MV-4-11 (cell line): ENCODE results near the gene TSPYL4.

Experiments
- DNase-seq: peaks from one replicate; lab custom pipeline; 2025; lab: John Stamatoyannopoulos, UW

The TSPYL4 gene

DNA sequence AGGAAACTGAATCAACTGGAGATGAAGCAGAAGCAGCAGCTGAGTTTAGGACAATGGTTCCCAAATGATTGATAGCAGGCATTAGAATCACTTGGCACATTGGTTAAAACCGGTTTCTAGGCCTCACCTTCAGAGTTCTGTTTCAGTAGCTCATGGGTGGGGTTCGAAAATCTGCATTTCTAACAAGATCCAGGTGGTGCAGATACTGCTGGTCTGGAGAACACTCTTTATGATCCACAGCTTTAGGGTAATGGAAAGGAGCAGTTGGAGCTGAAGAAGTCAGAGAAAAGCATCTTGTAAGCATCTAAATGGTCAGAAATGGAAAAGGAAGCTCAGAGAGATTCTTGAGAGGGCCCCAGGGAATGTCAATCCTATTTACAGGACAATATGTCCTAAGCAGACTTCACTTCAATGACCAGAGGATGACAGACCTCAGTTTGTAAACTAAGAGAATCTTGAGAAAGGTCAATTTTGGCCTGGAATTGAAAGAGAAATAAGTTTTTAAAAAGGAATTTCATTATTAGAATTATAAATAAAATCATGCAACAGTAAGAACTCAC lies 17.4 kb upstream of the TSPYL4 start:
- DNase-seq = no peak

GRCh38 chr6:116268589-116269293 lies 14.9 kb upstream of the TSPYL4 start:
- DNase-seq = peak; percentile 79

DNA sequence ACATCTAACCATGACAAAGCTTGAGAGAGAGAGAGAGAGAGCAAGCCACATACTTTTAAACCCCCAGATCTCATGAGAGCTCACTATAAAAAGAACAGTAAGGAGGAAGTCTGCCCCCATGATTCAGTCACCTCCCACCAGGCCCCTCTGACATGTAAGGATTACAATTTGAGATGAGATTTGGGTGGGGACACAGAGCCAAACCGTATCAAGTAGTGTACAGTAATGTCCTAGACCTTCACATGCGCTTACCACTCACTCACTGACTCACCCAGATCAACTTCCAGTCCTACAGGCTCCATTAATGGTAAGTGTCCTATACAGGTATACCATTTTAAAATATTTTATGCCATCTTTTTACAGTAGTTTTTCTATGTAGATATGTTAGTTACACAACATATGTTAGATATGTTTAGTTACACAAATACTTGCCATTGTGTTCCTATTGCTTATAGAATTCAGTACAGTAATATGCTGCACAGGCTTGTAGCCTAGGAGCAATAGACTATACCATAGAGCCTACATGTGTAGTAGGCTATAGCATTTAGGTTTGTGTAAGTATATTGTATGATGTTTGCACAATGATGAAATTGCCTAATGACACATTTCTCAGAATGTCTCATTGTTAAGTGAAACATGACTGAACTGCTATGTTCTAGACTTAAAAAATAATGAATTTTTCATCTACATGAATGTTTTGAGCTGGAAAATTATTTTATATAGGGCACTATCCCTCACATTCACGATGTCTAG lies 14.1 kb upstream of the TSPYL4 start:
- peak; percentile 12 for DNase-seq

- DNase-seq = no peak
These were observed 12.9 kb upstream of the TSPYL4 start for GRCh38 chr6:116266803-116267202.

- DNase-seq = no peak
These were observed 11.4 kb upstream of the TSPYL4 start for GRCh38 chr6:116265041-116265829.

GRCh38 chr6:116263353-116263752 lies 9.5 kb upstream of the TSPYL4 start:
- DNase-seq = no peak

GRCh38 chr6:116258520-116258919 lies 4.6 kb upstream of the TSPYL4 start:
- DNase-seq = no peak

- no peak for DNase-seq
These were observed 2.8 kb upstream of the TSPYL4 start for GRCh38 chr6:116256694-116257093.

- DNase-seq = no peak
These were observed 1.4 kb upstream of the TSPYL4 start for GRCh38 chr6:116255246-116255800.

GRCh38 chr6:116254297-116255056 lies 602 bp upstream of the TSPYL4 start:
- DNase-seq = no peak

DNA sequence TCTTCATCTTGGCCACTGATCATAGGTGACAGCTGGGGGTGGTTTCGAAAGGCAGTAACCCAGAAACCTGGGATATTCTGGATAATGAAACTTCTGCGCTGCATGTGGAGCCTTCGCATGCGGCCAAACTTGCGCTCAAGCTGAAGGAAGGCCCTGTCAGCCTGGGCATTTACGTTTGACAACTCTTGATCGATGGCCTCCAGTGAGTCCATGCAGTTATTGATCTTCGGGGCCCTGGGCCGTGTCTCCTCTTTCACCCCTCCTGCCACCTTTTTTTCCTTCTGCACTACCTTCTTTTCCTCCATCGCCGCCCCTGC lies 729 bp downstream of the TSPYL4 start:
- no peak for DNase-seq

GRCh38 chr6:116251568-116252384 lies 2.1 kb downstream of the TSPYL4 start:
- no peak for DNase-seq

DNA sequence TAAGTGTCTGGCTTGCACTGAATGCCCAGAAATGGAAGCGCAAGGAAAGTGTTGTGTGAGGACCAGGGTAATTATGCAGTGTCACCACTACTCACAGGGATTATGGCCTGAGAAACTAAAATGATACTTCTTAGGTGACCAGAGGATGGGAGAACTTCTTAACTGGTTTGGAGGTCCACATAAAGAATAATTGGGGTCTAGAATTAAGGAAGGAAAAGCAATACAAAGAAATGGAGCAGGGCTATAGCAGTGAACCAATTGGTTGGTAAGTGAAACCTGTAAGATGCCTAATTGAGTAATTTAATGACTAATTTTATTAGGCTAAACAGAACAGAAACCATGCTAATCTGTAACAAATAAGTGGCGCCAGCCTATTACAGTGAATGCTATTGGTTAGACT lies 5.3 kb downstream of the TSPYL4 start:
- DNase-seq = no peak

DNA sequence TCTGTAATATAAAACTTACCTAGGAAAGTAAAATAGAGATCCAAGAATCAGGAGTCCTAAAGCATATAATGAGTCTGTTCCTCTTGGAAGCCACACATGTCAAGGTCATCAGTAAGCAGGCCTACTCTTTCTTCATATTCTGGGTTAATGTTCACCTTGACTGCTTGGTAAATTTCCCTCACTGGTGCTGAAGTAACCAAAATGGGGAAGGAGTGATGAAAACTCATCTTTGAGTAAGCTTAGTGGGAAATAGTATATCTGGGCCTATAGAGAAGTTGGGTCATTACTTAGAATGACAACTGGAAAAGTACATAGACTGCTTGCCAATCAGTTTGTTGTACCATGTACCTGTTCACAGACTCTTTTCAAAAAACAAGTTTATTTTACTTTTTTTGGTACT lies 6.6 kb downstream of the TSPYL4 start:
- DNase-seq = peak; percentile 1

GRCh38 chr6:116246089-116246488 lies 7.8 kb downstream of the TSPYL4 start:
- no peak for DNase-seq

DNA sequence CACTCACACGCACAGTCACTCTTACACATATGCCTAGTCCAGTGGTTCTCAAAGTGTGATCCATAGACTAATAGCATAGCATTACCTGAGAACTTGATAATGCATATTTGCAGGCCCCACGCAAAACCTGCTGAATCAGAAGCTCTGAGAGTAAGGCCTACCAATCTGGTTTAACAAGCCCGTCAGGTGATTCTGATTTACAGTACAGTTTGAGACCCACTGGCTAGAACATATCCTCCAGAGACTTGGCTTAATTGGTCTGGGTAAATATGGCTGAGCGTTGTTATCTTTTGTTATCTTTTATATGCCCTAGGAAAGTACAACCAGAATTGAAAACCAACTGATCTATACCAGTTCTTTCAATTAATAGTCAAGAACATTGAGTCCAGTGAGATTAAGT lies 9.6 kb downstream of the TSPYL4 start:
- DNase-seq = no peak

DNA sequence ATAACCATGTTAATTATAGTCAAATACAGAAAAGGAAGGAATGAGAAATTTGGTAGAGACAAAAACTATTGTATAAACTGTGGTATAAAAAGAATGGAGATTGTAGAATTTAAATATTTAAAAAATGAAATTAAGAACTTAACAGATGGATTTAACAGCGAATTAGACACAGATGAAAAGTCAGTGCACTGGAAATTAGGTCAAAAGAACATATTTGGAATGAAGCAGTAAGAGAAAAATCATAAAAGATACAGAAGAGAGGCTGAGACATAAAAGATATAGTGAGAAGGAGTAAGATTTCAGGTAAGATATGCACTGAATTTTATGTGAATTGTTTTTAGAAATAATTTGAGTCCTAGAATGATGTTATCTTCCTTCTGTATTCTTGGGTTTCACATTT lies 14.0 kb downstream of the TSPYL4 start:
- DNase-seq = no peak

DNA sequence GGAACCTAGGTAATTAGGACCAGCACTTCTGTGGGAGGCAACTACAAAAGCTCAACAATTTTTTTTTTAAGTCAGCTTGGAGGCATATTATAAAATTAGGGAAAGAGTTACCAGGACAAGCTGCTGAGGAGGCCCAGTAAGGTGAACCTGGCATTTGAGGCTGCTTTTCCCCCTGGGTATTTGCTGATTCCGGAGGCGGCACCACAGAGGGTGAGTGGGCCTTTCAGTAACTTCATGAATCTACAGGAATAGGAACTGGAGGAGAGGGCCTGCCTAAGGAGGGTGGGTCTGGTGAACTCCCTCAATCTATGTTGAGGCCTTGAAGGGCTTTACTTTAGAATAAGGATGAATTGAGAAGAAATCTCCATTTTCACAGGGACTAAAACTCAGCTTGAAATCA lies 14.6 kb downstream of the TSPYL4 start:
- no peak for DNase-seq

GRCh38 chr6:116238083-116238482 lies 15.8 kb downstream of the TSPYL4 start:
- no peak for DNase-seq

DNA sequence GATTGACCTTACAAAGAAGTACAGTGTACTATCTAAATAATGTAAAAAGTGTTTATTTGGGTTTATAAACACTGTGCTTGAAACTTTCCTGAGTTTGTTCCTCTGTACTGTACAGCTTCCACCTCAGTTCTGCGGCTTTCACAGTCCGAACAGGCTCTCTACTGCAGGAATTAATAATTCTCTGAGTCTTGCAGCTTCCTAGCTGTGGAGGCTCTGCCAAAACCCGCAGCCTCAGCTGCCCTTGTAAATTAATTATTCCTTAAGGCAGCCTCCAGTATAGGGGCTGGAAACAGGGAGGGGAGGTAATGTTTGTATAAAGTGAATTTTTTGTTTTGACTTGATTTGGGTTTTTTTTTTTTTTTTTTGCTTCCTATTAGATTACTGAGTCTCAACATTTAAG lies 19.2 kb downstream of the TSPYL4 start:
- no peak for DNase-seq
